ENCODE measurements around the gene C4orf50.

The C4orf50 gene

GRCh38 chr4:6059375-6059805 lies 41.2 kb upstream of the C4orf50 start:
- H3K27me3 Mint-ChIP-seq (ENCODE audit: low read depth, poor library complexity) = peaks cover 19% of the 10 kb centered on the region
- no peak for TF ChIP-seq CTCF (IDR thresholded peaks at IDR 0.05)
- peaks cover 34% of the 10 kb centered on the region for H3K9me3 Mint-ChIP-seq
- H3K4me3 Mint-ChIP-seq = no peak overlapping the region
- H3K4me1 Mint-ChIP-seq = no peaks in the 10 kb centered on the region
- DNase-seq = no peak
- H3K27ac Mint-ChIP-seq = no peak overlapping the region
- peaks cover 4% of the 10 kb centered on the region for H3K36me3 Mint-ChIP-seq (ENCODE audit: low read depth)

GRCh38 chr4:6058531-6059374 lies 40.5 kb upstream of the C4orf50 start:
- Mint-ChIP-seq H3K27ac (no peak overlapping the region), H3K27me3 (ENCODE audit: low read depth, poor library complexity) (peaks cover 20% of the 10 kb centered on the region), H3K36me3 (ENCODE audit: low read depth) (peaks cover 4% of the 10 kb centered on the region), H3K4me1 (no peaks in the 10 kb centered on the region), H3K4me3 (no peak overlapping the region), H3K9me3 (peaks cover 34% of the 10 kb centered on the region)
- DNase-seq = no peak
- TF ChIP-seq CTCF (IDR thresholded peaks at IDR 0.05) = no peak

GRCh38 chr4:6056976-6057766 lies 38.9 kb upstream of the C4orf50 start:
- no peaks in the 10 kb centered on the region for H3K4me1 Mint-ChIP-seq

DNA sequence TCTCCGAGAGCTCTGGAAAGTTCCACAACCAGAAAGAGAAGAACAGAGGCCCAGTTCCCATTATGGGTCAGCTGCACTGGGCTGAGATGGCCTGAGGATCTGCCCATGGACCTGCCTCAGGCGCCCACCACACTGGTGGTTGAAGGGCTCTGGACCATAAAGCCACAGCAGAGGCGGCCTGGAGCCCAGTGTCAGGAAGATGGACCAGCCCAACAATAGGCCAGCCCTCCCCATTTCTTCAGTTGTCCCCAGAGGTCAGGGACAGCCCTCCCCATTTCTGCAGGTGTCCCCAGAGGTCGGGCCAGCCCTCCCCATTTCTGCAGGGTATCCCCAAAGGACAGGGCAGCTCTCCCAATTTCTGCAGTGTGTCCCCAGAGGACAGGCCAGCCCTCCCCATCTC lies 37.2 kb upstream of the C4orf50 start:
- Mint-ChIP-seq H3K4me1 (peaks cover 3% of the 10 kb centered on the region), H3K4me3 (no peak overlapping the region), H3K36me3 (ENCODE audit: low read depth) (peaks cover 4% of the 10 kb centered on the region), H3K9me3 (peaks cover 26% of the 10 kb centered on the region), H3K27ac (no peak overlapping the region), H3K27me3 (ENCODE audit: low read depth, poor library complexity) (peaks cover 22% of the 10 kb centered on the region)
- no peak for DNase-seq
- TF ChIP-seq CTCF (IDR thresholded peaks at IDR 0.05) = no peak

More at GRCh38 chr4:6056976-6057766, 38.9 kb upstream of the C4orf50 start:
- DNase-seq = no peak
- H3K36me3 Mint-ChIP-seq (ENCODE audit: low read depth) = peaks cover 4% of the 10 kb centered on the region
- no peak for TF ChIP-seq CTCF (IDR thresholded peaks at IDR 0.05)
- no peak overlapping the region for H3K27ac Mint-ChIP-seq
- peaks cover 34% of the 10 kb centered on the region for H3K9me3 Mint-ChIP-seq
- no peak overlapping the region for H3K4me3 Mint-ChIP-seq
- H3K27me3 Mint-ChIP-seq (ENCODE audit: low read depth, poor library complexity) = peaks cover 19% of the 10 kb centered on the region

- Mint-ChIP-seq H3K4me1 (peaks cover 5% of the 10 kb centered on the region), H3K9me3 (peaks cover 22% of the 10 kb centered on the region), H3K27me3 (ENCODE audit: low read depth, poor library complexity) (peaks cover 22% of the 10 kb centered on the region), H3K36me3 (ENCODE audit: low read depth) (peaks cover 4% of the 10 kb centered on the region), H3K4me3 (no peak overlapping the region), H3K27ac (no peak overlapping the region)
- no peak for TF ChIP-seq CTCF (IDR thresholded peaks at IDR 0.05)
- DNase-seq = no peak
Observed at GRCh38 chr4:6055030-6055429, 36.8 kb upstream of the C4orf50 start.

Data from nephron progenitor cell (in vitro differentiated cells).